GM21528 (cell line): ENCODE data around the gene CTNNA2.

ENCODE experiments used
- ATAC-seq: cut with Tn5 transposase; IDR thresholded peaks from one replicate; pipeline ENCODE4 v1.9.1; 2021; ENCODE audit warnings: mild to moderate bottlenecking, moderate library complexity; ENCODE audit not compliant: unreplicated experiment, low FRiP score

CTNNA2 gene

DNA sequence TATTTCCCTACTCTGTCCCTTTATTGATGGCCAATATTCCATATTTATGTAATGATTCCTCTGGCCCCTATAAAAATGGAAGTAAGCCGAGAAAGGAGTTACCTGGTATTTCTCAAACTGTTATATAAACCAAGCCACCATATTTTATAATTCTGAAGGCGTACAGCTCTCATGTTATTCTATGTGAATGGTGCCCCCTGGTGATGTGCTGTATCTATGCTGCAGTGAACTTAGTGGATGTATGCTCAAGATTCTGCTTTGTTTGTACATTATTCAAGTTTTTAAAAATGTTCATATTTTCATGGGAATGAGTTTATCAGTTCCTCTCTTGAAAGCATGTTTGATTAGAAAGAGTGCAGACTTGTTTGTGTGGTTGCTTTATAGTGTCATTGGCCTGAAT, 986.2 kb downstream of the CTNNA2 start:
- no peak for ATAC-seq

DNA sequence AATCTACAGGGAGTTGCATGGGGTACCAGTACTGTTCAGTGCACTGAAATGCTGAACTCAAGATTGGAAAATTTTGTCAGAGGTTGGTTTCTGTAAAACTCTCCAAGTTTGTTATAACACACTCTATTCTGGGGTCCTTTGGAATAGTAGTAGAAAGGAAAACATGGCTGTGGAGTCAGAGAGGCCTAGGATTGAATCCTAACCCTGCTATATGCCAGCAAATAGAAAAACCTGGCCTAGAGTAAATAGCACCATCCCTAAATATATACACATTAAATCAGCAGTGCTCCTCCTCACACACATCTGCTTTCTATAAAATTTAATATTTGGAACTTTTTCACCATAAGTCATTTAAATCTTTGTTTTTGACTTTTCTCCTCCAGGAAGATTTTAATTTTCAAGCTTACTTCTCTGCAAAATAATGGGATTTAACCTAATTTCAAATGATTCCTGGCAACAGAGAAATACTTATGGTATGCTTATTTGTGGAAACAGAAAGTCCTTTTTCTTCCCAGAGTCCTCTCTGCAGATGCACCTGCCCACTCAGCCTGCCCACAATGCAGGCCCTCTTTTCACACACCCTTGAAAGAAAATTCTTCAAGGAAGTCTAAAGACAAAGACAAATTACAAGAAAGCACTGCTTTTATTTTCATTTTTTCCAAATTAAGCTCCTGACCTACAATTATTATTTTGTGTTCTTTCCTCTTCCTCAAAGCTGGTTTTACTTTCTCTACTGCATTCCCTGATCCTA, 989.2 kb downstream of the CTNNA2 start:
- ATAC-seq, result no peak

DNA sequence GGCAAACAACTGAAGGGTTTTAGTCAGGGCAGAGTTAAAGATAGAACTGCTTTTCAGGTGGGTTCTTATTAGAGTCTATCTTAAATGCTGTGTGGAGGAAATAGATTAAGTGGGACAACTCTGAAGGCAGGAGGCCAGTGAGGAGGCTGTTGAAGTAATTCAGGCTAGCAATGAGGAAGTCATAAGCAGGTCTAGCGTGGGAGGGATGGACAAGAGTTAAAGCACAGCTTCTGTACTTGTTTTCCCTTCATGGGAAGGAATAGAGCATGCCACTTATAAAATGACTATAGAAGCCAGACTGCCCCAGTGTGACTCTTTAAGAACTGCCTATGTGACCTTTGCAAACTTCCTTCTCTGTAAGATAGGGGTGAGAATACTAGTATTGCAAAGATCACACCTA, 993.7 kb downstream of the CTNNA2 start:
- no peak for ATAC-seq

DNA sequence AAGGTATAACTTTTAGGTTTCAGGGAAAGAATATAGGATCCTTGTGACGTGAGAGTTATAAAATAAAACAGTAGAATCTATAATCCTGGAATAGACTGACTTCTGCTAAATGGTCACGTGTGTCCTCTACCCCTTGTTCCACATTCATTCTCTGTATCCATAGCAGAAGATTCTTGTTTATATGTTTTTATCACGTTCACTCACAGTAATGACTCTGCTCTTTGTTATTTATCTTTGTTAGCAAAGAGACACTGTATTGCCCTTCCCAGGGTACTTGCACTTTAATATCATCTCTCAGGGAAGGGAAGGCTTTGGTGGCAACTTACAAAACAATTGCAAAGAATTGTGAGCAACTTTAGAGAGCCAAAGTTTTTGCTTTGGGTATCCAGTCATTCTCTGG, 997.9 kb downstream of the CTNNA2 start:
- ATAC-seq, result no peak

DNA sequence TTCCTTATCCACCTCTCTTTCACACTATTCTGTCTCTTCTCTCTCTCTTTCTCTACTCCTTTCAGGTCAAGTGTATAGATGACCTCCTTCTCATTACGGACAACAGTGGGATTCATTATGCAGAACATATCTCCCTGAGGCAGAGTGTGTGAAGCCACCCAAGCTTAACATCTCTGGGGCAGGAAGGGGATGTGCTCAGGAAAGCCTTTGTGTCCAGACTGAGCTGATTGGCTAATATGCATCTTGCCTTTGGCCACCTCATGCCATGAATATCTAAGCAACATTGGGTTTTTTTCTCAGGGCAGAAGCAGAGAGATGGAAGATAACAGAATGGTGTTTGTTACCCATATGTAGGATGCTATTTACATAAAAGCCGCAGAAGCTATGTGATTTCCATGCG, 1003.1 kb downstream of the CTNNA2 start:
- ATAC-seq, result no peak

DNA sequence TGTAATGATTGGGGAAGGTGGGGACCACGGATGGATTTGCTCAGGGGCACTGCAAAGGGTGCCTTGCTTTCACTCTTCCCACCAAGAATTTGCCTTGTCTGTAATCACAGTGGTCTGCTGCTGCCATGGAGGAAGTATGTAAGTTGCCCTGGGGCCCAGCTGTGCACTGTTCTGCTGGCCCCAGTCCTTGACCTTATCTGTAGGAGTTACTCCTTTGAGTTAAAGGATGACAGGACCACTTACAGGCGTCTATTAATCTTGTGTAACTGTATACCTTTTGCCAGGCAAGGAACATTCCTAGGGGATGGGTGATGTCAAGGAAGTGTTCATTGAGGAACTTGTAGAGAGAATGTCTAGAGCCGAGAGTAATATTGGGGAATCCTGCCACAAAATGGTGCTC, 1004.5 kb downstream of the CTNNA2 start:
- no peak for ATAC-seq

DNA sequence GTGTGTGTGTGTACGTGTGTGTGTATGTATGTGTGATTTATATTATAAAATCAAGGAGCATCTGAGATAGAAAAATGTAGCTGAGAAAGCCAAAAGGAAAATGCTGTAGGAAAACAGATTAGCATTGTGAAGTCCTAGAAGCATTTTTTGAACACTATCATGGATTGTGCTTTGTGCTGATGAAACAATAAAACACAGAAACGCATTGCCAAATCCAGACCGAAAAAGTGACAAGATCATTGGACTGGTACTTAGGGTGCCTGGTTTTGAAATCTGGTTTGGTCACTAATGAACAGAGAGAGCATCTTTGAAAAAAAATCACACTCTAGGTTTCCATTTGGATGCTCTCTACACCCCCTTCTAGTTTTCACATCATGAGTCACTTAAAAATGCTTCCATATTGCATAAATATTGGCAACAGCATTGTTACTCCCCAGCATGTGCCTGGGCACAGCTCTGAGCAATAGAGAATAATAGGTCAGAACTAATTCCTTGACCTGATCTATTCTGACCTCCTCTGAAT, 1006.3 kb downstream of the CTNNA2 start:
- no peak for ATAC-seq

DNA sequence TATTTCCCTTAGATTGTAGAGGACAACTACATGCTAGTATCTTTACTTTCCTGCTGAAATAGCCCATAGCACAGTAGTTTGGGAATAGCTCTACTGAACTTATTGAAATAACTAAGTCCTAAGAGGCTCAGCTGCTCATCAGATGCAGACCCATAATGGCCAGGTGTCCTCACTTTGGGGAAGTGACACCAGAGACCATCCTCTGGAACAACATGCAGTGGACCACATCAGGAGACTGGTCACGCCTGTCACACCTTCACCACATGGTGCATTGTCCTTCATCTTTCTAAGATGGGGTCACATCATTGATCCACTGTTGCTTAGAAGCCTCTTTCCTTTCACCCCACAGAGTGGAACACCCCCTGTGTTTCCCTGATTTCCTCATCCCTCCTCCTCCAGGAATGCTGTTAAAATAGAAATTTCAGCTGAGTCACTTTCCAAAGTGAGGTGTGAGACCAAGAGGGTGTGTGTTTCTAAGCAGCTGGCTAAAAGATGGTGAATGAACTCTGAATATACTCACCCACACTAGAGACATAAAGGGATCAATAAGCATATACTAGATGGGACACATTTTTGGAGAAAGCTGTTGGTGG, 1006.9 kb downstream of the CTNNA2 start:
- no peak for ATAC-seq

DNA sequence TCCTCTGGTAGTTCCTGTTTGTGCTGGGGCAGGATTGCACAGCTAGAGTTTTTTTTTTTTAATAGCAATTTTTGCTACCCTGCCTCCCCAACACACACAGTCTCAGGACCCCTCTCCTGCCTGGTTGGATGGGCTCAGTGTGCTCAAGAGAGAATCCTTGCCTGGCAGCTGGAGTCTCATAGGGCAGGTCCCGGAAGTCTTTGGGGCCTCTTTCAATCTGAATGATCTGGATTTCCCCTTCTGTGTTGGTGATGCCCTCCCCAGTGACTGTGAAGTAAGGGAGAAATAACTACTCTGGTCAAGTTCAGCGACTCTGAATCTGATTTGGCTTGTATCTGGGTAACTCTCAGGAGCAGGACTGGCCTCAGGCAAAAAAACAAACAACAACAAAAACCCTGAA, 1012.3 kb downstream of the CTNNA2 start:
- ATAC-seq, result no peak

DNA sequence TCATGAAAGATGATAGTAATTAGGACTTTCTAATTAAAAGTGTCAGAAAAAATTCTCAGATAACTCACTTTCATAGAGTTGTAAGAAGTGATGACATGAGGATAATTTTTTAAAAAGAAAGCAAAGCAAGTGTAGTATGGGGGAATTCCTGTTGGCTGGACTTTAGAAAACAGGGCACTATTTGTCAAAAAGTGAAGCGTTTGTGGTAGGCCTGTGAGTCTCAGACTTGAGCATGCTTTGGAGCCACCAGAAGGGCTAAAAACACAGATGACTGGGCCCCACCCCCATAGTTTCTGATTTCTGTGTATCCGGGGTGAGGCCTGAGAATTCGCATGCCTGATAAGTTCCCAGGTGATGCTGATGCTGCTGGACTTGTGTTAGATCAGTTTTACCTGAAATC, 1014.3 kb downstream of the CTNNA2 start:
- ATAC-seq, result no peak

DNA sequence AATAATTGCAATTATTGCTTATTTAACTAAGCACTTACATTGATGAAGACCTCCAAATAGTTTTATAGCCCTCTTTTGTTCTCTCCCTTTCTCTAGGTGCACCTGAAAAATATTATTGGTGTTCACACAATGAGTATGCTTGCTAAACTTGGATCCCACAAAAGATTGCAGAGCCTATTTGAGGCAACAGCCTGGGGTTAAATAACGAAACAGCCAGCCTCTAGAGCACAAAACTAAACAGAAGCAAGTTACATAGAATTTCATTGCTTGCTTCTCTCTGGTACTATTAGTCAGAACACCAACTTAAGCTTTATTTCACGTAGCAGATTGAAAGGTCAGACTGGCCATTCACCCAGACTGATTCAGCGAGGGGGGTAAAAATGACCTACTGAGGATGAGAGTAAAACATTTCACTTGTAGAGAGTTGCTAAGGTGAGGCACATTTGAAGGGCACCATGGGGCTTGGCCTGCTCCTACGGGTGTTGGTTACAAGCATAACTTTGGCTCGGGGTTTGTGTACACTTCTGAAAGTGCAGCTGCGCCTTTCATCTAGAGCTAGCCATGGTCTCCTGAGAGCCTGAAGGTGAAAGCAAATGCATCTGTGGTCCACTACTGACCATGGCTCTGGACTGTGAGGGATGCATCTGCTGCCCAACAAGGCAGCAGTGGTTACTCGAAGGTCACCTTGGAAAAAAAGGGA, 1016.8 kb downstream of the CTNNA2 start:
- ATAC-seq, result no peak

DNA sequence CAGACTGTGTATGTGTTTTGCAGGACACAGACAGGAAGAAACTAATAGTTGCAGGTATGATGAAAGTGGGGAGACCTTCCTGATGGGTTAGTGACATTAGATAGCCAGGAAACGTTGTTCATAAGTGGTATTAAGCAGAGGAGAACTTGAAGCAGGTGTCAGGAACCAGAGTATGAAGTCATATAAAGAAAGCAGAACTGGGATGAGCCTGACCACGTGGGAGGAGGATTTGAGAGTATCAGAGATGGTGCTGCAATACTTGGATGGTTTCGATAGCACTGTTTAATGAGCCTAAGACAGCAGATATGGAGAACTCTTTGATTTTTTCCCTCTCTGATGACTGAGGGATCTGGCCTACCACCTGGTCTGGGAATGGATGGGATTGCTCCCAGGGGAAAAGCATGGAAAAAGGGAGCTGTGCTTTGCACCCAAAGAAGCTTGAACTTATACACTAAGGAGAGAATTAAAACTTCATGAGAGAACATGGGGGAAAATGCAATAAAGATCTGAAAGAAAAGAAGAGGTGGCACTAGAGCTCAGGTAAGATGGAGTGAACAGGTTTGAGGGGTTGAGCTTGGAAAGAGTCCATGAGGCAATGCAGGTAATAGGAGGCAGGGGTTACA, 1017.7 kb downstream of the CTNNA2 start:
- peak; percentile 76 for ATAC-seq

DNA sequence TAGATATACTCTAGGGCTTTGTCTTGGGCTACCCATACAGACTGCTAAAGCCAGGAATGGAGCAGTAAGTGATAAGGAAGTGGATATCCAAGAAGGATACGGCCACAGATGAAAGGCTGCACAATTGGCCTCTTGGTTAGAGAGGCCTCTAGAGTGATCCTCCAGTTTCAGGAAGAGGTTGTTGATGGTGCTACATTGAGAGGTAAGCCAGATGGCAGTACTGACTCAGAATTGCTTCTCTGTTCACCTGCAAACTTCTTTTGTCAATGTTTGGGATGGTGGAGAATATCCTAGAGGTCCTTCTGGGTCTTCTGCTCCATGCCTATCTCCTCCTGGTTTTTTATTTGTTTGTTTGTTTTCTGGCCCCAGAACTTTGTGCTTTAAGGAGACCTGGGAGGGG, 1018.5 kb downstream of the CTNNA2 start:
- no peak for ATAC-seq

DNA sequence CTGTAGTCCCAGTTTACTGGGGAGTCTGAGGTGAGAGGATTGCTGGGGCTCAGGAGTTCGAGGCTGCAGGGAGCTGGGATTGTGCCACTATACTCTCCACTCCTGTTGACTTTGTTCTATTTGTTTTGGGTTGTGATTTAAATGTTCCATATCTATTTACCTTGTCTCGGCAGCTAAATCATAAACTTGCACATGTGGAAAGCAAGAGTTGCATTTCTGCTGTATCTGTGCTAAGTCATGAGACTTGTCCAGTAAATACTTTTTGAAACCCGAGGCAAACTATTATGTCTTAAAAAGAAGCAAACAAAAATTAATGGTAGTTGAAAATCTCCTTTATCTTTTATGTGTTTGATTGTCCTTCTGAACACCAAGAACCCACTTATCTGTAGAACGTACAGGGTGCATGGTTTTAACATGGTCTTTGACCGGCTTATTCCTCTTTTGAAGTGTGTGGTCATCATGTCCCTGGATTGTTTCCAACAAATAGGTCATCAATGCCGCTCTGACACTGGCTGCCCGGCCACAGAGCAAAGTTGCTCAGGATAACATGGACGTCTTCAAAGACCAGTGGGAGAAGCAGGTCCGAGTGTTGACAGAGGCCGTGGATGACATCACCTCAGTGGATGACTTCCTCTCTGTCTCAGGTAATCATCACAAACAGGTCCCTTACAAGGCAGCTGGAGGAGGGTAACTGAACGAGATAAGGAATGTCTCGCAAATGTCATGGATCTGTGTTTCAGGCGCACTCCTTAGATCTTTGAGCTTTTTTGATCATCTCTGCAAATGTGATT, 1032.8 kb downstream of the CTNNA2 start:
- no peak for ATAC-seq

DNA sequence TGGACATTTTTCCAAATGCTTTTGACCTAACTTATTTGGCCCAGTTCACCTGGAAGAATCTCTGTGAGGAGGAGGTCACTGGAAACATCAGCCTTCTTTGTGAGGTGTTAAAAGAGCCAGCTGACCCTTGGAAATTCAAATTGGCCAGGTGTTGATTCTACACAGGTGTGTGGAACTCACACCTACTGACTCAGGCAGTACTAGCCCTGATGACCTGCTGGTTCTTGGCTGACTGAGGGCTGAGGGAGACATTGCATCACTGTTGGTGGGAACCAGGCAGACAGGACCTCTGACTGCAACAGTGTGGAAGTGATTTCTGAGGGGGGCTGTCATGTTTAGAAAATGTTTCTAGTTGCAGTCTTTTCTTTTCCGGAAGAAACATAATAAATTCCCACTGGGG, 1033.9 kb downstream of the CTNNA2 start:
- ATAC-seq, result no peak

DNA sequence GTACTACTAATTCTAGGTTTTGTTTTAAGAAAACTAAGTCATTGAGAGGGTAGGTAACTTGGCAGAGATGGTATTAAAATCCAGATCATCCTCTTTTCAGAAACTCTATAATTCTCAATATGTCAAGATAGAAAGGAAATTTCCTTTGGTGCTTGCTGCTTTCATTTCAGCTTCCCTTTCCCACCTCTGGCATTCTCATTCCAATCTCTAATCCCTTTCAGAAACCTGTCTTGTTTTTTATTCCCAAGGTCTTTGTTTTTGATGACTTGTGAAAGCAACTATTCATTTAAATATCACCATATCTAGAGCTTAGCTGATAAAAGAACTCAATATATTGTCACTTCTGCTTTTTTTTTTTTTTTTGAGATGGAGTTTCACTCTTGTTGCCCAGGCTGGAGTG, 1034.5 kb downstream of the CTNNA2 start:
- no peak for ATAC-seq

DNA sequence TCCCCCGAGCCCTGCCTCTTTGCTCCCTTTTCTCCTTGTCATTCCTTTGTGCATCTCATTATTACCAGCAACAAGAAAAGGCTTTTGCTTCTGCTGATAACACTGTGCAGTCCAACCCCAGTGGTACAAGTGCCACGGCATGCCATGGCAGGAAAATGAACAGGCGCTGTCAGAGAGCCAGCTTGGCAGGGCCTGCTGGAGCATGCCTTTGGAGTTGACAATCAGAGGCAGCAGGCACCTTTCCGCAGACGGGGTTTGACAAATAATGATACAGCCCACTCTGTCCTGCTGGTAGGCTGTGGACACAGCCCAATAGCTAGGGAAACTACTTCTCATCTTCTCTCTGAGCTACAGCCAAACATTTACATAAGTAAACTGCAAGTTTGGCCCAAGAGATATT, 1035.6 kb downstream of the CTNNA2 start:
- ATAC-seq, result no peak

DNA sequence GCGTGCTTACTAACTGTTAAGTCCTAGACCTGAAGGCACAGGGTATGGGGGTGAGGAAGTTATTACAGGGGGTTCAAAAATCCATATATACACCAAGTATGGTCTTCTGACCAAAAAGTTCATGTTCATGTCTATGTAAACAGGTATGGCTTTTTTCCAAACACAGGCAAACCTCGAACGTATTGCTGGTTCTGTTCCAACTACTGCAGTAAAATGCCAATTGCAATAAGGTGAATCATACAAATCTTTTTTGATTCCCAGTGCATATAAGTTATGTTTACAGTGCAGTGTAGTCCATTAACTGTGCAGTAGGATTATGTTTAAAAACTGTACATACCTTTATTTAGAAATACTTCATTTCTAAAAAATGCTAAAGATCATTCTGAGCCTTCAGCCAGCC, 1037.0 kb downstream of the CTNNA2 start:
- ATAC-seq, result no peak

DNA sequence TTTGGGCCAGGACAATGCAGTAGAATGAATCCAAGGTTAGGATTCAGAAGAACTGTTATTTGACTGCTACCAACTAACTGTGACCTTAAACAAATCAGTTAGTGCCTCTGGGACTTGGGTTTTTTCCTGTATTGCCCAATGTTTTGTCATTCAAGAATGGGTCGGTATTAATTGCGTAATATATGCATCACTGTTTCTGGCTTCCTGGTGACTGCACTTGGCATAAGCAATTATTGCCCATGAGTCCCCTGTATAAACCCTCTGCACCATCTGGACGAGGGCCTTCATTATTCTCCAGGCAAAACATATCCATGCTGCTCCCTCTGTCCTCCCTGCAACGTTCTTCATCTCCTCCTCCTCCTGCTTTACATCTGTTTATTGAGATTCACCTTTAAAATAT, 1047.5 kb downstream of the CTNNA2 start:
- ATAC-seq, result no peak

DNA sequence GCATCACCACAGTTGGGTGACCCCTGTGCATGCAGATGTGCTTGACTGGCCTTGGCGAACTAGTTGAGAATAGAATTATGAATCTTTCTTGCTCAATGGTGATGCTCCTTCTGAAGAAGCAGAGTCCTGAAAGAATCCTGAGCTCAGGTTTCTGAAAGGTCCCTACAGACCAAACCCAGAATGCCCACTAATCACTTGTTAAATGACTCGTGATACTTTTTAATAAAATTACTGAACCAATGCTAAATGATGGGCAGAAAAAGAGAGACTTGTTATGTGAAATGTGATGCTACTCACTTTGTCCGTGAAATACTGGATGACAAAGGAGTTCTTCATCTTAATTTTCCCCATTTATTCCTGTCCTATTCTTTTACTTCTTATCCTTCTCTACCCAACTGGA, 1055.2 kb downstream of the CTNNA2 start:
- ATAC-seq, result no peak
